Glutamatergic neuron (in vitro differentiated cells): ENCODE results near the gene OSBPL8. TPM values are rescaled to one million over a fixed set of nuclear protein-coding genes. Genes with fewer than 3 reads are reported as not detected.
"Not testable (repeated sequence)": the region's sequence is repeated elsewhere in the genome, so short reads cannot be mapped to it uniquely, and the experiment has no call there.

Experiments used
- DNase-seq: peaks from one replicate; pipeline ENCODE4 v3.0.0; 2022
- H3K27ac Mint-ChIP-seq: one replicate; pipeline ENCODE4 v1.8.0; 2020; ENCODE audit warnings: mild to moderate bottlenecking, mixed read lengths, inconsistent platforms; ENCODE audit not compliant: unreplicated experiment
- H3K27me3 Mint-ChIP-seq: one replicate; pipeline ENCODE4 v1.8.0; 2020; ENCODE audit warnings: mild to moderate bottlenecking, moderate library complexity, mixed read lengths, inconsistent platforms; ENCODE audit not compliant: unreplicated experiment
- H3K36me3 Mint-ChIP-seq: one replicate; pipeline ENCODE4 v1.8.0; 2020; ENCODE audit warnings: mild to moderate bottlenecking, mixed read lengths, inconsistent platforms; ENCODE audit not compliant: unreplicated experiment
- H3K4me1 Mint-ChIP-seq: one replicate; pipeline ENCODE4 v1.8.0; 2020; ENCODE audit warnings: mild to moderate bottlenecking, low read depth, mixed read lengths, inconsistent platforms; ENCODE audit not compliant: unreplicated experiment
- H3K4me3 Mint-ChIP-seq: one replicate; pipeline ENCODE4 v1.8.0; 2020; ENCODE audit warnings: mild to moderate bottlenecking, mixed read lengths, inconsistent platforms; ENCODE audit not compliant: unreplicated experiment
- H3K9me3 Mint-ChIP-seq: one replicate; pipeline ENCODE4 v1.8.0; 2020; ENCODE audit warnings: mild to moderate bottlenecking, moderate library complexity, mixed read lengths, inconsistent platforms; ENCODE audit not compliant: unreplicated experiment
- total RNA-seq: library from RNA; stranded (reverse); fragmentation: NEBNext Ultra II Directional; extraction: Animal tissue kit (Norgen Biotek cat#: 25700); gene quantifications from one replicate; pipeline ENCODE4 v1.2.1, GENCODE V29; 2021; ENCODE audit not compliant: unreplicated experiment
- TF ChIP-seq, protein P1 (sequence below): fragments of 200-600 bp; sonication (generic); IDR thresholded peaks from one replicate; pipeline ENCODE4 v1.5.0; 2021; ENCODE audit not compliant: partially characterized antibody, unreplicated experiment

The OSBPL8 gene
- total RNA-seq, 1 donor from 2014 or later = 162 TPM

DNA sequence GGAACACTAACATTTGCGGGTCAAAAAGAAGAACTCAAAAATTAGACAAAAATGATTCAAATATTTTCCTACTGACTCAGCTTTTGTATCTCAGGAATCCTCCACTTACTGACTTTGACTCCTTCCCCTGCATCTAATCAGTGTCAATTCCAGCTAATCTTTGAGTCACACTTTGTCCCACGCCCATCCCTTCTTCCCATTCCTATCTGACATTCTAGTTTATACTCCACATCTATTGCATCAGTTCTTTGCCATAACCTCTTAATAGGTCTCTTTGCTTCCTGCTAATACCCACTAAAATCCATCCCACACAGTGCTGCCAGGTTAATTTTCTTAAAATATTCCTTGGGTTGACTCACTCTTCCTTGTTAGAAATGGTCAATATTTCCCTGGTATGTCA is 230.4 kb downstream of the OSBPL8 start:
- TF ChIP-seq, protein P1, sequence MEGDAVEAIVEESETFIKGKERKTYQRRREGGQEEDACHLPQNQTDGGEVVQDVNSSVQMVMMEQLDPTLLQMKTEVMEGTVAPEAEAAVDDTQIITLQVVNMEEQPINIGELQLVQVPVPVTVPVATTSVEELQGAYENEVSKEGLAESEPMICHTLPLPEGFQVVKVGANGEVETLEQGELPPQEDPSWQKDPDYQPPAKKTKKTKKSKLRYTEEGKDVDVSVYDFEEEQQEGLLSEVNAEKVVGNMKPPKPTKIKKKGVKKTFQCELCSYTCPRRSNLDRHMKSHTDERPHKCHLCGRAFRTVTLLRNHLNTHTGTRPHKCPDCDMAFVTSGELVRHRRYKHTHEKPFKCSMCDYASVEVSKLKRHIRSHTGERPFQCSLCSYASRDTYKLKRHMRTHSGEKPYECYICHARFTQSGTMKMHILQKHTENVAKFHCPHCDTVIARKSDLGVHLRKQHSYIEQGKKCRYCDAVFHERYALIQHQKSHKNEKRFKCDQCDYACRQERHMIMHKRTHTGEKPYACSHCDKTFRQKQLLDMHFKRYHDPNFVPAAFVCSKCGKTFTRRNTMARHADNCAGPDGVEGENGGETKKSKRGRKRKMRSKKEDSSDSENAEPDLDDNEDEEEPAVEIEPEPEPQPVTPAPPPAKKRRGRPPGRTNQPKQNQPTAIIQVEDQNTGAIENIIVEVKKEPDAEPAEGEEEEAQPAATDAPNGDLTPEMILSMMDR = no peak
- Mint-ChIP-seq H3K27me3 (no peaks in the 10 kb centered on the region), H3K4me1 (no peaks in the 10 kb centered on the region), H3K4me3 (no peak overlapping the region), H3K9me3 (peaks cover 2% of the 10 kb centered on the region), H3K27ac (no peak overlapping the region), H3K36me3 (no peaks in the 10 kb centered on the region)
- no peak for DNase-seq

DNA sequence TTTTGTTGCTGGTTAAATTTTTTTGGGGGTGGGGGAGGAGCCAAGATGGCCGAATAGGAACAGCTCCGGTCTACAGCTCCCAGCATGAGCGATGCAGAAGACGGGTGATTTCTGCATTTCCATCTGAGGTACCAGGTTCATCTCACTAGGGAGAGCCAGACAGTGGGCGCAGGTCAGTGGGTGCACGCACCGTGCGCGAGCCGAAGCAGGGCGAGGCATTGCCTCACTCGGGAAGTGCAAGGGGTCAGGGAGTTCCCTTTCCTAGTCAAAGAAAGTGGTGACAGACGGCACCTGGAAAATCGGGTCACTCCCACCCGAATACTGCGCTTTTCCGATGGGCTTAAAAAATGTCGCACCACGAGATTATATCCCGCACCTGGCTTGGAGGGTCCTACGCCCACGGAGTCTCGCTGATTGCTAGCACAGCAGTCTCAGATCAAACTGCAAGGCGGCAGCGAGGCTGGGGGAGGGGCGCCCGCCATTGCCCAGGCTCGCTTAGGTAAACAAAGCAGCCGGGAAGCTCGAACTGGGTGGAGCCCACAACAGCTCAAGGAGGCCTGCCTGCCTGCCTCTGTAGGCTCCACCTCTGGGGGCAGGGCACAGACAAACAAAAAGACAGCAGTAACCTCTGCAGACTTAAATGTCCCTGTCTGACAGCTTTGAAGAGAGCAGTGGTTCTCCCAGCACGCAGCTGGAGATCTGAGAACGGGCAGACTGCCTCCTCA is 239.8 kb downstream of the OSBPL8 start:
- not testable (repeated sequence) for DNase-seq
- H3K27ac Mint-ChIP-seq = peak overlapping the region; percentile 1

DNA sequence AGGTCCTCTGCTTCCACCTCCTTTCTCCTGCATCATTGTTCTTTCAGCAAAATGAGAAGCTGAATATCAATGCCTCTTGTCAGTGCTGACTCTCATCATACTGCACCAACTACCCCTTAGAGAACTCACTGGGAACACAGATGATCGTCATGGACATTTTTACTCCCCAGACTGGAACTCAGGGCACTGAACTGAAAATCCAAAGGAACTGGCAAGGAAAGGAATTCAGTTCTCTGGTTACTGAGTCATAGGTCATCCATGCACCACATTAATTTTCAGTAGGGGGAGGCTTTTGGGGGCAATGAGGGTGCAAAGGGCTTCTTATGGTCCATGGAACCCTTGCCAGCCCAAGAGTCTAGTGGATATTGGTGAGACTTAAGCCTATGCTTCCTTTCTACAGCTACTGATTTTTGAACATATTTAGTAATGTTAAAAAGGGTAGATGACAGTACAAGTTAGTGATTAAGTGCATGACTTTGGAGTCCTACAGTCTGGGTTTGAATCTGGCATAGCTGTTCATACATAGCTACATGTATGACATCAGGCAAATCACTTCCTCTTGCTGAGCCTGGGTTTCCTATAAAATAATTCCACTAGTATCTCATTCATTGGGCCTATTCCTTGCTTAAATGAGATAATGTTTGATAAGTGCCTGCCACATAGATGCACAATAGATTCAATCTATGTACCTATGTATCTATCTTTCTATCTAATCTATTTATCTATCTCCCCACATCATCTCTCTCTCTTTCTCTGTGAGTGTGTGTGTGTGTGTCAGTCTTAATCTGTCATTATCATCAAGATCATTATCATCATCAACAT is 240.6 kb downstream of the OSBPL8 start:
- TF ChIP-seq, protein P1 = no peak
- Mint-ChIP-seq H3K27me3 (no peaks in the 10 kb centered on the region), H3K4me1 (no peaks in the 10 kb centered on the region), H3K36me3 (no peaks in the 10 kb centered on the region), H3K9me3 (peaks cover 4% of the 10 kb centered on the region), H3K4me3 (peak overlapping the region; percentile 48), H3K27ac (peak overlapping the region; percentile 1)
- no peak for DNase-seq

More for the DNA sequence above, 239.8 kb downstream of the OSBPL8 start:
- H3K9me3 Mint-ChIP-seq, H3K4me1 Mint-ChIP-seq, H3K36me3 Mint-ChIP-seq, H3K27me3 Mint-ChIP-seq: not testable (repeated sequence)
- peak overlapping the region; percentile 48 for H3K4me3 Mint-ChIP-seq

DNA sequence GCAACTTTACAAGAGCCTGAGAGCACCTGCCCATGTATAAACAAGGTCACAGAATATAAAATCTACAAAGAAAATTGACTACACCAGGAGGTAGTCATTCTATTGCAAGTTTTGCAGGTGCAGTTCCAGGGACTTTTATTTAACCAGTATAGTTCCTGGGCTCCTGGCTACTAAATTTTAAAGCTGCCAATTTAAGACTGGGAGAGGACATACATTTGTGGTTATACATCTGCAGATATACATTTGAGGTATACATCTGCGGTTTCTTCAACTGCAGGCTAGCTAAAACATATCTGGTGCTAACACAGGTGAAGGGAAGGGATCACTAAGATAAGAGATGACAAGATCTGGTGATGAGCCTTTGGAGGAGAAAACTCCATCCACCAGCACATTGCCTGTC is 241.6 kb downstream of the OSBPL8 start:
- no peaks in the 10 kb centered on the region for H3K27me3 Mint-ChIP-seq
- TF ChIP-seq, protein P1 = no peak
- H3K4me1 Mint-ChIP-seq = no peaks in the 10 kb centered on the region
- no peaks in the 10 kb centered on the region for H3K36me3 Mint-ChIP-seq
- no peak overlapping the region for H3K27ac Mint-ChIP-seq
- no peak for DNase-seq
- H3K4me3 Mint-ChIP-seq = no peak overlapping the region
- peaks cover 4% of the 10 kb centered on the region for H3K9me3 Mint-ChIP-seq

DNA sequence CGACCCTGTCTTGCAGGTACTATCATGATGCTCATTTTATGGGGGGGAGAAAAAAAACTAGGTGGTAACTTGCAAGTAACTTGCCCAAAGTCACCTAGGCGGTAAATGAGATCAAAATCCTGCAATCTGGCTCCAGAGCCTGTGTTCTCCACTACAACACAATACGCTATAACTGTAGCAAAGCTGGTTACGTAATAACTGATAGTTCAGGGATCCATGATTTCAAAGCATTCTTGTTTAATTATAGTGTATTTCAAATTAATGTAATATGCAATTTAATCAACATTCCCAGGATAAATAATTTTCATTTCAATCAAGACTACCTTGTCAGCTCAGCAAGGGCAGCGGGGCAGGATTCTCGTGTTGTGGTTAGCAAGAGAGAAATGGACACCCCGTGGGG is 243.1 kb downstream of the OSBPL8 start:
- Mint-ChIP-seq H3K27ac (no peak overlapping the region), H3K9me3 (peaks cover 2% of the 10 kb centered on the region), H3K27me3 (no peaks in the 10 kb centered on the region), H3K4me3 (no peak overlapping the region), H3K4me1 (no peaks in the 10 kb centered on the region), H3K36me3 (no peaks in the 10 kb centered on the region)
- TF ChIP-seq, protein P1 = no peak
- DNase-seq = no peak
